NCI-H2196 (cell line): Measurements from ENCODE around the gene PRDM16.

Source experiments
- DNase-seq: peaks from one replicate; lab custom pipeline; 2025; ENCODE audit not compliant: unreplicated experiment; lab: John Stamatoyannopoulos, UW

The PRDM16 gene

GRCh38 chr1:3331564-3331963 lies 262.6 kb downstream of the PRDM16 start:
- DNase-seq = no peak

GRCh38 chr1:3332043-3332442 lies 263.0 kb downstream of the PRDM16 start:
- DNase-seq = no peak

GRCh38 chr1:3332662-3333061 lies 263.7 kb downstream of the PRDM16 start:
- no peak for DNase-seq

- DNase-seq = peak; percentile 77
Observed at GRCh38 chr1:3333903-3334302, 264.9 kb downstream of the PRDM16 start.

GRCh38 chr1:3334366-3334765 lies 265.4 kb downstream of the PRDM16 start:
- peak; percentile 39 for DNase-seq

- no peak for DNase-seq
Observed at GRCh38 chr1:3335754-3336640, 267.0 kb downstream of the PRDM16 start.

- DNase-seq = peak; percentile 46
Observed at GRCh38 chr1:3336641-3337630, 267.9 kb downstream of the PRDM16 start.

- no peak for DNase-seq
Observed at GRCh38 chr1:3337798-3338724, 269.1 kb downstream of the PRDM16 start.

- DNase-seq = no peak
Observed at GRCh38 chr1:3338725-3339070, 269.7 kb downstream of the PRDM16 start.

GRCh38 chr1:3339856-3340255 lies 270.9 kb downstream of the PRDM16 start:
- DNase-seq = no peak

GRCh38 chr1:3340548-3341235 lies 271.7 kb downstream of the PRDM16 start:
- no peak for DNase-seq

- DNase-seq = no peak
Observed at GRCh38 chr1:3341236-3341994, 272.4 kb downstream of the PRDM16 start.

- no peak for DNase-seq
Observed at GRCh38 chr1:3342960-3343359, 274.0 kb downstream of the PRDM16 start.

- DNase-seq = no peak
Observed at GRCh38 chr1:3344395-3344794, 275.4 kb downstream of the PRDM16 start.

GRCh38 chr1:3345792-3346191 lies 276.8 kb downstream of the PRDM16 start:
- no peak for DNase-seq

GRCh38 chr1:3346478-3346877 lies 277.5 kb downstream of the PRDM16 start:
- DNase-seq = no peak

- no peak for DNase-seq
Observed at GRCh38 chr1:3347257-3348020, 278.4 kb downstream of the PRDM16 start.

- no peak for DNase-seq
Observed at GRCh38 chr1:3348196-3348865, 279.3 kb downstream of the PRDM16 start.
